Measurements from ENCODE around the gene GALNT17.

The GALNT17 gene

DNA sequence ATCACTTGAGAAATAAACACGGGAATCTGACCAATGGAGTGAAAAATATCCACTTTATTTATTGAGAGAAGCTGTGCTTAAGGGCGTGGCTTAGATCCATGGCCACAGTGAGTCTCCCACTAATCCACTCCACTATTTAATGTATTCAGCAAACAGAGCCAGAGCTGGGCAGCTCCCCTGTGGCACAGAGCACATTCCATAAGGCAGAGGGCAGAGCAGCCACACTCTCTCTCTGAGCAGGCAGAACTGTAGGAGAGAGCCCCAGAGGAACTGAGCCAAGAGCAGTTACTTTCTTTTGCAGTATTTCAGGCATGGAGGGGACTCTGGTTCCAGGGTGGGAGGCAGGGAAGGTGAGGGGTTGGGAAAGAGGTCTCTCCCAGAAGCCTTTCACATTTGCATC is 106.0 kb downstream of the GALNT17 start:
- TF ChIP-seq, protein P1, sequence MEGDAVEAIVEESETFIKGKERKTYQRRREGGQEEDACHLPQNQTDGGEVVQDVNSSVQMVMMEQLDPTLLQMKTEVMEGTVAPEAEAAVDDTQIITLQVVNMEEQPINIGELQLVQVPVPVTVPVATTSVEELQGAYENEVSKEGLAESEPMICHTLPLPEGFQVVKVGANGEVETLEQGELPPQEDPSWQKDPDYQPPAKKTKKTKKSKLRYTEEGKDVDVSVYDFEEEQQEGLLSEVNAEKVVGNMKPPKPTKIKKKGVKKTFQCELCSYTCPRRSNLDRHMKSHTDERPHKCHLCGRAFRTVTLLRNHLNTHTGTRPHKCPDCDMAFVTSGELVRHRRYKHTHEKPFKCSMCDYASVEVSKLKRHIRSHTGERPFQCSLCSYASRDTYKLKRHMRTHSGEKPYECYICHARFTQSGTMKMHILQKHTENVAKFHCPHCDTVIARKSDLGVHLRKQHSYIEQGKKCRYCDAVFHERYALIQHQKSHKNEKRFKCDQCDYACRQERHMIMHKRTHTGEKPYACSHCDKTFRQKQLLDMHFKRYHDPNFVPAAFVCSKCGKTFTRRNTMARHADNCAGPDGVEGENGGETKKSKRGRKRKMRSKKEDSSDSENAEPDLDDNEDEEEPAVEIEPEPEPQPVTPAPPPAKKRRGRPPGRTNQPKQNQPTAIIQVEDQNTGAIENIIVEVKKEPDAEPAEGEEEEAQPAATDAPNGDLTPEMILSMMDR (IDR thresholded peaks at IDR 0.05) = no peak

DNA sequence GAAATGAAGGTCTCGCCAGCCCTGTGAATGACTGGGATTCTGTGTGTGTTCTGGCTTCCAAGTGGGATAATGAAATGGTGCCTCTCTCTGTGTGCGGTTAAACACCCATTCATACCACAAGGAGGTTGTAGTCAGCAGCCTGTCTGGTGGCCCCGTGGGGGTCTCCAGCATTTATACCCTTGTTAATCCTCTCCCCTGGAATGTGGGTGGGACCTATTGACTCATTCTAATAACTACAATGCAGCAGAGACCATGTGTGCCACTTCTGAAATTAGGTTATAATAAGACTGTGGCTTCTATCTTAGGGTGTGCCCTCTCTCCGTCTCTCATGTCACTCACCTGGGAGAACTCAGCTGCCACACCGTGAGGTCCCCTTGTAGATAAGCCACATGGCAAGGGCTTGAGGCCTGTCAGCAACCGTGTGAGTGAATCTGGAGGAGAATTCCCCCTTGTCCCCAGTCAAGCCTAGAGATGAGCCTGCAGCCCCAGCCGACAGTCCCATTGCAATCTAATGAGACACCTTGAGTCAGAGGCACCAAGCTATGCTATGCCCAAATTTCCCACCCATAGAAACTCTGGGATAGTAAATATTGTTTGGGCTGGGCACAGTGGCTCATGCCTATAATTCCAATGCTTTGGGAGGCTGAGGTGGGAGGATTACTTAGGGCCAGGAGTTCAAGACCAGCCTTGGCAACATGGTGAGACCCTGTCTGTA is 106.8 kb downstream of the GALNT17 start:
- TF ChIP-seq, protein P1 (IDR thresholded peaks at IDR 0.05) = no peak

- TF ChIP-seq, protein P1 (IDR thresholded peaks at IDR 0.05) = no peak
Measured at GRCh38 chr7:71239586-71240268, 107.8 kb downstream of the GALNT17 start.

DNA sequence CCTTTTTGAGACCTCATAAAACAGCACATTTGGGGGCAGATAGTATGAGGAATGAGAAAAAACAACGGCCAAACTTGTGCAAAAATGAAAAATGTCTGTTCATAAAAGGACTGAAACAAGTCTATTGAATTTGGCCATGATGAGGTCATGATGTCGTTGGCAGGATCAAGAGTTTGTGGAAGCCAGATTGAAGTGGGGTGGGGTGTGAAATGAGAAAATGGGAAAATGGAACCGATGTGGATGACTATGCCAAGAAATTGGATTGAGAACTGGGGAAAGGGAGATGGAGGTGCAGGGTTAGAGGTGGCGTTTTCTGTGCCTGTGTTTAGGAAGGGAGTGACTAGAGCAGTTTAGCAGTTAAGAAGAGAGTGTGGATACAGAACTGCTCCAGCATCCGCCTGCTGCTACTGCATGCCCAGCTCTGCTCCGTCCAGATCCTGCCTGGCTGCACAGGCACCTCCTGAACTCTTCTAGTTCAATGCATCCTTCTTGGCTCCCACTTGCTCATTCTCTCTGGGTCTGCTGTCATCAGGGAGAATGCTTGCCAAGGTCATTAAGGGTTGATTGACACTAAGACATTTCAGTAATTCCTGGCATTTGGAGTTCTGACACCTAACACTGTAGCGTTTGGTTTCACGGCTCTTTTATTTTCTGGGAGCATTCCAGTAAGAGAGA is 111.9 kb downstream of the GALNT17 start:
- TF ChIP-seq, protein P1 (IDR thresholded peaks at IDR 0.05) = no peak

DNA sequence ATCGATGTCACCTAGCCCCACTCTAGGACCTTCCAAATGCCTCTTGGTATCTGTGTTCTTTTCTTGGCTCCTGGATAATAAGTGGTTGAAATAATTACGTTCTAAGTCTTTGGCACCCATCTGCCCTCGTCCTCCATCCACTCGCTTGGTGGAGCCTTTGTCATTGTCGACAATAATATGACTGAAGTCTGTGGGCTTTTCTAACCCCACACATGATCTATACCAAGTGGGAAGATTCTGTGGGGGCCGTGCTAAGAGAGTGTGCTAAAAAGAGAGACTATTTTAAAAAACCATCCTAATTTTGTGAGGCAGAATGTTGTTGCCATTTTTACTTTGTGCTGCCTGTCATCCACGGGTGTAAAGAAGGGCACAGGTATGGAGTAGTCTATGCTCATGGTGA is 113.1 kb downstream of the GALNT17 start:
- TF ChIP-seq, protein P1 (IDR thresholded peaks at IDR 0.05) = no peak

GRCh38 chr7:71251706-71252105 is 119.8 kb downstream of the GALNT17 start:
- TF ChIP-seq, protein P1 (IDR thresholded peaks at IDR 0.05) = no peak

- TF ChIP-seq, protein P1 (IDR thresholded peaks at IDR 0.05) = no peak
Measured at GRCh38 chr7:71254751-71255150, 122.8 kb downstream of the GALNT17 start.
